ENCODE data around the gene SPAG6.

GRCh38 chr10:22303461-22303860 is 41.8 kb upstream of the SPAG6 start:
- TF ChIP-seq POLR2A (IDR thresholded peaks at IDR 0.05; ENCODE audit: low read depth, low read length) = no peak
- no peak for TF ChIP-seq CTCF (conservative IDR thresholded peaks at IDR 0.05; ENCODE audit: low read depth, low read length)
- TF ChIP-seq SMC3 (IDR thresholded peaks at IDR 0.05; ENCODE audit: low read depth, low read length) = no peak
- no peak for TF ChIP-seq MAZ (IDR thresholded peaks at IDR 0.05; ENCODE audit: borderline replicate concordance, low read depth, low read length)
- TF ChIP-seq BHLHE40 (IDR thresholded peaks at IDR 0.05; ENCODE audit: low read depth, low read length) = no peak
- no peak for TF ChIP-seq ELK1 (IDR thresholded peaks at IDR 0.05; ENCODE audit: borderline replicate concordance, low read depth, low read length)
- TF ChIP-seq RAD21 (IDR thresholded peaks at IDR 0.05; ENCODE audit: low read length) = no peak
- TF ChIP-seq RFX5 (IDR thresholded peaks at IDR 0.05; ENCODE audit: low read depth, low read length) = no peak
- no peak for TF ChIP-seq FOS (IDR thresholded peaks at IDR 0.05; ENCODE audit: low read depth, low read length)
- TF ChIP-seq MXI1 (IDR thresholded peaks at IDR 0.05; ENCODE audit: borderline replicate concordance, low read depth, low read length) = no peak
